ENCODE measurements around the gene CDKN2AIPNL.
A peak's percentile ranks its signal among the peaks of the same experiment; 100 is the strongest.
"Not testable (repeated sequence)": the region's sequence is repeated elsewhere in the genome, so short reads cannot be mapped to it uniquely, and the experiment has no call there.

CDKN2AIPNL gene

DNA sequence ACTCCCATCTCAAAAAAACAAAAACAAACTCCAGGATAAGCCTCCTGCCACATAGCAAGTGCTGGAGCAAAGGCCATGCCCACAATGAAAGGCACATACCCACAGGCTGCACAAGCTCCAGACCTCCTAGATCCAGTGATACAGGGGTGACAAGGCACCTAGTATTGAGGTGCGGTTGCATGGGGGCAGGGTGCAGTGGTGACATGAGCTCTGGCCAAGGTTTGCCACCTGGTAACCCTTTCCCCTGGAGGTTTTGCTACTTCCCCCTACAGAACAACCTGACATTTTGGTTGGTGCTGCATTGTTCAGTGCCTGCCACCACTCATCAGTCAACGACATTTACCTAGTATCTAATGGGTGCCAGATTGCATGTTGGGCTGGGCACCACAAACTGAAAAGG is 14.5 kb downstream of the CDKN2AIPNL start:
- DNase-seq, result no peak

- no peak for DNase-seq
These were observed 15.4 kb downstream of the CDKN2AIPNL start for GRCh38 chr5:134396274-134396673.

DNA sequence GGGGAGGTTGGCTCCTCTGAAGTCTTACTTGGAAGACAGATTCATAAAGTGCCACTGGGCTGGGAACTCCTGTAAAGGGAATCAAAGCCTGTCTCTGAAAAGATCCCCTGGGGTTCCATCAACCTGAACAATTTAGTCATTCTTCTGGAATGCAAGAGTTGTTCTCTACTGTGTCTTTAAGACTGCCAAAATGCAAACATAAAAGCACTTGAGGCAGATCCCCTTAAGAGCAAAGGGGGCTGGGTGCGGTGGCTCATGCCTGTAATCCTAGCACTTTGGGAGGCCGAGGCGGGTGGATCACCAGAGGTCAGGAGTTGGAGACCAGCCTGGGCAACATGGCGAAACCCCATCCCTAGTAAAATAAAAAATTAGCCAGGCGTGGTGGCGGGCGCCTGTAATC is 16.7 kb downstream of the CDKN2AIPNL start:
- no peak for DNase-seq

- no peak for DNase-seq
These were observed 19.4 kb downstream of the CDKN2AIPNL start for GRCh38 chr5:134392301-134392700.

DNA sequence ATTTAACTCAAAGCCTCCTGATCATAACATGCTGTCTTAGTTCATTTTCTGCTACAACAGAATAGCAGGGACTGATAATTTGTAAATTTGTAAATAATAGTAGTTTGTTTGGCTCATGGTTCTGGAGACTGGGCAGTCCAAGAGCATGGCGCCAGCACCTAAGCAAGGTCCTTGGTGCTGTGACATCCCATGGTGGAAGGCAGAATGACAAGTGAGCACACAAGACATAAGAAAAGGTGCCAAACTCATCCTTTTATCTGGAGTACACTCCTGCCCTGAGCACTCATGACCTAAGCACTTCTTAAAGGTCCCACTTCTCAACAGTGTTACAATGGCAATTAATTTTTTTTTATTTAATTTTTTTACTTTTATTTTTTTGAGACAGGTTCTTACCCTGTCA is 24.2 kb downstream of the CDKN2AIPNL start:
- DNase-seq, result no peak

DNA sequence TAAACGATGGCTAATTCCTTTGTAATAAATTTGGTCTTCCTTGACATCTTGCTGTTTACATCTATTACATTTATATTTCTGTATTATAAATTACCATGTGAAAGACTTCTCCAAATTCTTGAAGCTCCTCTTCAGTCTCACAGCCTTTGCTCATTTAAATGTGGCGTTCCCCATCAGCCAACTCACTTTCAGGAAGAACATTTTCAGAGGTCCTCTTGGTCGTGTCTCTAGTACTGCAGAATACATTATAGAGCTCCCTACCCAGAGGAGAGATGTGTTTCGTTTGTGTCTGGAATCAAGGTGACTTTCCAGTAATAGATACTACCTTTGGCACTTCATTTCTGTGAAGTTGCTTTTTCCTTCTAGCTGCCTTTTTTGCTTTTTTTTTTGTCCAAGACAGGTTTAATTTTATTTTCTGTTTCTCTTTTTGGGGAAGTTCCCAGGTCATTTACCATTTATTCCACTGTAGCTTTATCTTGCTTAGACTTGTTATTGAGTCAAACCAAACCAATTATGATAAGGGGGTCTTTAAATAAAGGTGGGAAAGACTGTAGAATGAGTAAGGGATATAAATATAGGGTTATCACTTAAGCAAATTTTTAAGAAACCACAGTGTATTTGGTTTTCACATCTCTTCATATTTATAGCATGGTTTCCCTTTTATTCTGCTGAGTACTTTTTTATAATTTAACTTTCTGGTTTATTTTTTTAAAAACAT is 27.5 kb downstream of the CDKN2AIPNL start:
- no peak for DNase-seq

GRCh38 chr5:134382204-134382603 is 29.5 kb downstream of the CDKN2AIPNL start:
- DNase-seq, result not testable (repeated sequence)

DNA sequence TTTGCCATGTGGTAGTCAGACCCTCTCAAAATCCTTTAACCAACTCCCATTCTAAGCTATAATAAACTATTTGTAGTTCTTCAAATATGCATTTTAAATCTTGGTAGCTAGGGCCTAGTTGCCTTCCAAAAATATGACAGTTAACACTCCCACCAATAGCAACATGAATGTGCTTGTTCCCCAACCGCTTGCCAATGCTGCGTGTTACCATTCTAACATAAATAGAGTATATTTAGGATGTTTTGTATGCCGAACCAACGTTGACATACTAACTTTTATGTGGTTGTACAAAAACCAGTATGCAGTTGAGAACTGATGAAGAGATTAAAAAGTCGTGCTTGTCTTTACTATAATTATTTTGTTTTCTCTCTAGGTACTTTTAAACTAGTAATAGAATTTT is 31.3 kb downstream of the CDKN2AIPNL start:
- no peak for DNase-seq

GRCh38 chr5:134374232-134374631 is 37.4 kb downstream of the CDKN2AIPNL start:
- DNase-seq, result no peak

GRCh38 chr5:134373633-134374032 is 38.0 kb downstream of the CDKN2AIPNL start:
- DNase-seq, result not testable (repeated sequence)

DNA sequence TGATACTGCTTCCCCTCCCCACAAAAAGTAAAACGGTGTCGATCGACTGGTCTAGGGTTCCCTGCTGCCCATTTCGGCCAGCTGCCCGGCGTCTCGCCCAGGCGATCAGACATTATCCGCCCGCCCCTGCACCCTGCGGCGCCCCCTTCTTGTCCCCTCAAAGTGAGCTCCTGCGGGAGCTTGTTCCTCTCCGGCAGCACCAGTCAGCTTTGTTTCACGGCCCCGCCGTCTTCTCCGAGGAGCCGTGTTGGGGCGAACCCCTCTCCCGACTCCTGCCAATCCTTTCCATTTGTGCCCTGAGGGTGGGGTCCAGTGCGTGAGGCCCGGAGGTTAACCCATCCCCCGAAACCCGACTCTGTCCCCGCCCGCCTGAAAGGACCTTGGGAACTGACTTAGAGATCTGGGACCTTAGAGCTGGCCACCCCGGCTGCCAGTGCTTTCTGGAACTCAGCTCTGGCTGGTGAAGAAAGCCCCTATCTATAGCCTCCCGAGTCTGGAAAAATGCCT is 39.8 kb downstream of the CDKN2AIPNL start:
- DNase-seq, result no peak

DNA sequence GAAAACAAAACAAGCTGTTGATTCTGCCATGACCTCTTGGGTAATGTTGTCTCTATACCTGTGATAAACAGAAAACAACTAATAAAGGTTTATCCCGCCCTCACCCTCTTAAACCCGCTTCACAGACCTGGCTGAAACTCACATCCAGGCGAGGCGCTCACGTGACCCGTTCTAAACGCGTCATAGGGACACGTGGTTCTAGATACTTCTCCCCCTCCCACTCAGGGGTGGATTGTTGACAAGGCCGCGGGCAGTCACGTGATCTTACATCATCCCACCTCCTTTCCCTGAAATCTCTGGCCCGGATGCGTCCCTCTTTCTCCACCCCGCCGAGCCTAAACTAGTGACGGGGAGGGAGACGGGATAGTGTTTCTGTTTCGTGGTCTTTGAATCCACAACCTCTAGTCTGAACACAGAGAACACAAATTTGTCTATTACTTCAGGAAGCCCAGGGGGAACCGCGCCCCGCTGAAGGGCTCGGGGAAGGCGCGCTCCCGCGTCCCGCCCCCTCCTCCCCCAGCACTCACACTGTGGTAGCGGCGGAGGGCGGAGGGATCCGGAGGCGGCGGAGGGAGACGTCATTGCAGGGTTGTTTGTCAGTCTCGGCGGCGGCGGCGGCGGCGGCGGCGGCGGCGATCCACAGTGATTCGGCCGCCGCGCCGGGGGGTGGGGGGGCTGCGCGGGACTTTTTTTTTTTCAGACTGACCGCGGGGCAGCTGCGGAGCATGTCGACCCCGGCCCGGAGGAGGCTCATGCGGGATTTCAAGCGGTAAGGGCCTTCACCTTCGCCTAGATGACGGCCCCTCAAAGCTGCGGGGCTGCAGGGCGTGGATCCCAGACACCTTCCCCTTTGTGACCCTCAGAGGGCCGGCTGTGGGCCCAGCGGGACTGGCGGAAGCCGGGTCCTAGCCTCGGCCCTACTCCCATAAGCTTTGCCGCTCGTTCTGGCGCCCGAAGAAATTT is 40.5 kb downstream of the CDKN2AIPNL start, which contains the start of gene UBE2B:
Gene UBE2B (plus strand): TSS at position 699 of the 963 bp plus-strand sequence. CDS start 27 bp downstream, at position 726.
- DNase-seq, result peak; percentile 97

- no peak for DNase-seq
These were observed 41.3 kb downstream of the CDKN2AIPNL start for GRCh38 chr5:134370311-134370870.

DNA sequence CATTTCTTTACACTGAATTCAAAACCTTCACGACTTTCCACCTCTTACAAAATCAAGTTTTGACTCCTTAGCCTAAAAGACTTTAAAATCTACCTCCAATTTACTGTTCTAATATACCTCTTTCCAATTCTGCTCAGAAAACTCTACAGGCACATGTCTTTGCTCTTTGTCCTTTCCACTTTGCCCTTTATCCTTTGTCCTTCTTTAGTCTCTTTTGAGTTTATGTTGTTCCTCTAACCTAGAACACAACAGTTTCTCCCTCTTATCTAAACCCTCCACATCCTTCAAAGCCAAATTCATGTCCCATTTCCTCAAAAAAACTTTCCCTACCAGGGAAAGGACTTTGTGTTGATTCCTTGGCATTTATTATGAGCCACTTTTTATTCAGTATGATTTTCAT is 46.1 kb downstream of the CDKN2AIPNL start:
- DNase-seq, result no peak

DNA sequence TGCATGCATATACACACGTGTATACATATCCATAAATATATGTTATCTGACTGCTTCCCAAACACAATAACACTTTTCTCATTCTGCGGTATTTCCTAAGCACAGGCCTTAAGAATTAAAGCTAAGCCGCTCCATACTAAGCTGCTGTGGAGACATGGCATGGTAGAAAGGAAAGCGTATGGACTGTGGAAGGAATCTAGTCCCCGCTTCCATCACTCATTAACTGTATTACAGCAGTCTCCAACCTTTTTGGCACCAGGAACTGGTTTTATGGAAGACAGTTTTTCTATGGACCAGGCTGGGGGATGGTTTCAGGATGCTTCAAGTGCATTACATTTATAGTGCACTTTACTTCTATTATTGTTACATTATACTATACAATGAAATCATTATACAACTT is 56.0 kb downstream of the CDKN2AIPNL start:
- no peak for DNase-seq
